Left lung (tissue), 10 donors: ENCODE results near the gene LHX6. TPM values are rescaled to one million over a fixed set of nuclear protein-coding genes. Genes with fewer than 3 reads are reported as not detected.

Source experiments
- ATAC-seq: fragments of 200-7000 bp; cut with Tn5 transposase; one replicate; pipeline ENCODE4 v1.9.1; 2020; ENCODE audit warnings: moderate library complexity
- DNase-seq, 4 donors: peaks; one replicate each; pipeline ENCODE4 v3.0.0-alpha.2; 2013 to 2020
- H3K27ac ChIP-seq, 2 donors: fragments of 200-600 bp; sonication (generic) in 1 of 2; one replicate each; pipeline versions ENCODE4 v1.5.0 to v1.8.0; 2020 to 2021
- H3K27me3 ChIP-seq, 2 donors: fragments of 200-600 bp; sonication (generic) in 1 of 2; one replicate each; pipeline versions ENCODE4 v1.5.0 to v1.8.0; 2020 to 2021
- H3K36me3 ChIP-seq, 2 donors: fragments of 200-600 bp; sonication (generic) in 1 of 2; one replicate each; pipeline versions ENCODE4 v1.5.0 to v1.8.0; 2020 to 2021
- H3K4me1 ChIP-seq, 2 donors: fragments of 200-600 bp; one replicate each; pipeline ENCODE4 v1.8.0; 2021
- H3K4me3 ChIP-seq, 2 donors: fragments of 200-600 bp; sonication (generic) in 1 of 2; one replicate each; pipeline versions ENCODE4 v1.5.0 to v1.8.0; 2020 to 2021; ENCODE audit warnings: mild to moderate bottlenecking in 1 of 2
- H3K9me3 ChIP-seq, 2 donors: fragments of 200-600 bp; sonication (generic) in 1 of 2; one replicate each; pipeline versions ENCODE4 v1.5.0 to v1.8.0; 2020 to 2021
- CTCF ChIP-seq, 2 donors: fragments of 200-600 bp; sonication (generic) in 1 of 2; IDR thresholded peaks; one replicate each; pipeline versions ENCODE4 v1.5.0 to v1.8.0; 2021; ENCODE audit warnings: antibody characterized with exemption in 2 of 2
- intact Hi-C, 2 donors: fragments of 100-400 bp; cut with DNase I; formaldehyde crosslinking; loops; one replicate each; pipeline versions ENCODE4 v1.11.2 to v1.14.2; 2022
- polyA plus RNA-seq, 6 donors: library from polyadenylated mRNA; unstranded; fragments of 120-200 nt; gene quantifications; one replicate each; pipeline ENCODE4 v1.2.1, GENCODE V29; 2013; ENCODE audit not compliant: insufficient read length in 6 of 6
- total RNA-seq, 2 donors: library from RNA; stranded (reverse); fragmentation: NEBNext Ultra II Directional; extraction: Animal tissue kit (Norgen Biotek cat#: 25700); gene quantifications; one replicate each; pipeline ENCODE4 v1.2.1, GENCODE V29; 2021
- donor health status: DM: no; HTN: yes; CAD: no.
- donor health status: DM: no; HTN: no; CAD: no.

Gene LHX6
- total and polyA plus RNA-seq, 8 donors: 4.8 to 25.4 (median 18.2) TPM

DNA sequence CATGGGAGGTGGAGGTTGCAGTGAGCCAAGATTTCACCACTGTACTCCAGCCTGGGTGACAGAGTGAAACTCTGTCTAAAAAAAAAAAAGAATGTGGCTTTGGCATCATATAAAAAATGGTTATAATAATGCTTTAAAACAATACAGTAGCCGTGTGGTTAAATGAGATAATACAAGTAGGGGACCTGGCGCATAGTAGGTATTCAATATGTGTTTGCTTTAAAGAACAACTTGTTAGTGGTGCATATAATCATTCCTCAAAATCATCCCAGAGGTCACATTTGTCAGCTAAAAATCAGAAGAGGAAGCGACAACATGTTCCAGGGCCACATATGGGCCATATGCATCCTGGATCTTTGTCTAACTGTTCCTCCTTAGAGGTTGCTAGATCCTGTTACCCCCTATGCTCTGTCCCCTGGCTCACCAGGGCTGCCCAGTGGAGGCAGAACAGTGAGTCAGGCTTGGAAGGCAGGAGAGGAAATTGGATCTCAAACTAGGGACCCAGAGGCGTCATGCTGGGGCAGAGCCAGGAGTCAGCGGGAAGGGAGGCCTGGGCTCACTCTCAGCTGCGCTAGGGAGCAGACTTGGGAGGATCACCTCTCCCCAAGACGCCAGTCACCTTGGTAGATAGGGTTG, 27.7 kb downstream of the LHX6 start:
- intact Hi-C loops: no loop called here
- DNase-seq (peak in 1 of 4 donors; percentile 20), ATAC-seq (no peak)
- Histone ChIP-seq H3K4me3 (no peak overlapping the region), H3K36me3 (no peaks in the 10 kb centered on the region), H3K27me3 (peaks cover 0 to 9% of the 10 kb centered on the region in 2 donors), H3K9me3 (no peaks in the 10 kb centered on the region), H3K27ac (no peak overlapping the region), H3K4me1 (no peaks in the 10 kb centered on the region)
- no peak for TF ChIP-seq CTCF (IDR thresholded peaks at IDR 0.05)

DNA sequence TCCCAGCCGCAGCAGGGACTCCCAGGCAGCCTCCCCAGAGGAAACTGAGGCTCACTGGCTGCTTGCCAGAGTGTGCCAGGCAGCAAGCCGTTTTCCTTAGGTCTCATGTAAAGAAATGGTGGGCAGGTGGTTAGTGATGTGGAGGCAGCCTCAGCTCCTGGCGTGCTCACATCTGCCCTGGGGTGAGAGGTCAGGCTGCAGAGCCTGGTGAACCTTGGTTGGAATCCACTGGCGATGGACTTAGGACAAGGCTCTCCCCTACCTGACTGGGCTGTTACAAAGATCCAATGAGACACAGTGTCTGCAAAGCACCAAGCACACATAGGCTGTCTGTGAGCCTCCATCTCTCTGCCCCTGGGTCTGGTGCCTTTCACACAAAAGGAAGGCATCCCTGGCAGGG, 30.9 kb downstream of the LHX6 start:
- no peak for ATAC-seq
- DNase-seq: no peak
- intact Hi-C loops: no loop called here

DNA sequence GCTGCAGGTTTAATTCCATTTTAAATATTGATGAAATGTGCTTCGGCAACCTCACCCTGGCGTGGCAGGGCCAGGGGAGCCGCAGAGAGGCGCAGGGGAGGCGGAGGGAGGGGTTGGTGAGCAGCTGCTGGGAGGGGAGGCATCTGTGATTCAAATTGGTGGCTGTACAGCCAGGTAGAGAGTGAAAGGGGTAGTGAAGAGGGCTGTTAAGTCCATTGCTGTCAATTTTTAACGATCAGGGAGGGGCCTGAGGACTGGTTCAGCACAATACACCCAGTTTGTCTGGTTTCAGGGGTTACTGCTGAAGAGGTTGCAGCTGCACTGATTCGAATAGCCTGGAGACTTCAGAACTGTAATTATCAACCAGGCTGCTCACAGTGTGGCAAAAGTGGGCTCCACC, 31.3 kb downstream of the LHX6 start:
- peak in 1 of 4 donors; percentile 68 for DNase-seq
- H3K27ac ChIP-seq: no peak overlapping the region
- no peaks in the 10 kb centered on the region for H3K36me3 ChIP-seq
- ATAC-seq: no peak
- no peaks in the 10 kb centered on the region for H3K4me1 ChIP-seq
- H3K27me3 ChIP-seq: peaks cover 0 to 9% of the 10 kb centered on the region in 2 donors
- no peak overlapping the region for H3K4me3 ChIP-seq
- intact Hi-C loops: no loop called here
- no peak for TF ChIP-seq CTCF (IDR thresholded peaks at IDR 0.05)
- H3K9me3 ChIP-seq: no peaks in the 10 kb centered on the region

More for the DNA sequence above, 30.9 kb downstream of the LHX6 start:
- H3K4me1 ChIP-seq: no peaks in the 10 kb centered on the region
- no peaks in the 10 kb centered on the region for H3K36me3 ChIP-seq
- no peak overlapping the region for H3K4me3 ChIP-seq
- H3K27ac ChIP-seq: no peak overlapping the region
- H3K9me3 ChIP-seq: no peaks in the 10 kb centered on the region
- H3K27me3 ChIP-seq: peaks cover 0 to 9% of the 10 kb centered on the region in 2 donors
- TF ChIP-seq CTCF (IDR thresholded peaks at IDR 0.05): no peak

DNA sequence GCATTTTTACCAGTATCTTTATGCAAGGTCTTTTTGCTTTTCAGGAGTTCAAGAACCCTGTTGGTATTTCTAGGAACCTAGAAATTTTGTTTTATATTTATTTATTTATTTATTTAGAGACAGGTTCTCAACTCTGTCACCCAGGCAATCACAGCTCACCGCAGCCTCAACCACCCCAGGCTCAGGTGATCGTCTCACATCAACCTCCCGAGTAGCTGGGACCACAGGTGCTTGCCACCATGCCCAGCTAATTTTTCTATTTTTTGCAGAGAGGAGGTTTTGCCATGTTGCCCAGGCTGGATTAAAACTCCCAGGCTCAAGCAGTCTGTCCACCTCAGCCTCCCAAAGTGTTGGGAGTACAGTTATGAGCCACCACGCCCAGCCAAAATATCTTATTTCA, 32.9 kb downstream of the LHX6 start:
- H3K4me1 ChIP-seq: no peaks in the 10 kb centered on the region
- no peak overlapping the region for H3K27ac ChIP-seq
- no peaks in the 10 kb centered on the region for H3K36me3 ChIP-seq
- no peaks in the 10 kb centered on the region for H3K9me3 ChIP-seq
- DNase-seq (no peak), ATAC-seq (no peak)
- H3K27me3 ChIP-seq: peaks cover 0 to 9% of the 10 kb centered on the region in 2 donors
- intact Hi-C loops: no loop called here
- H3K4me3 ChIP-seq: no peak overlapping the region
- no peak for TF ChIP-seq CTCF (IDR thresholded peaks at IDR 0.05)

- no peak for TF ChIP-seq CTCF (IDR thresholded peaks at IDR 0.05)
These were observed 35.1 kb downstream of the LHX6 start for GRCh38 chr9:122193651-122194050.

More at GRCh38 chr9:122193651-122194050, 35.1 kb downstream of the LHX6 start:
- Histone ChIP-seq H3K36me3 (no peaks in the 10 kb centered on the region), H3K27me3 (peaks cover 0 to 9% of the 10 kb centered on the region in 2 donors), H3K27ac (no peak overlapping the region), H3K4me3 (no peak overlapping the region), H3K9me3 (no peaks in the 10 kb centered on the region), H3K4me1 (no peaks in the 10 kb centered on the region)
- ATAC-seq: no peak
- intact Hi-C loops: no loop called here
- no peak for DNase-seq
